ENCODE data around the gene AFTPH. TPM values are rescaled to one million over a fixed set of nuclear protein-coding genes. Genes with fewer than 3 reads are reported as not detected.

AFTPH gene
- total RNA-seq, 1 donor from 2014 or later = 22.2 TPM

DNA sequence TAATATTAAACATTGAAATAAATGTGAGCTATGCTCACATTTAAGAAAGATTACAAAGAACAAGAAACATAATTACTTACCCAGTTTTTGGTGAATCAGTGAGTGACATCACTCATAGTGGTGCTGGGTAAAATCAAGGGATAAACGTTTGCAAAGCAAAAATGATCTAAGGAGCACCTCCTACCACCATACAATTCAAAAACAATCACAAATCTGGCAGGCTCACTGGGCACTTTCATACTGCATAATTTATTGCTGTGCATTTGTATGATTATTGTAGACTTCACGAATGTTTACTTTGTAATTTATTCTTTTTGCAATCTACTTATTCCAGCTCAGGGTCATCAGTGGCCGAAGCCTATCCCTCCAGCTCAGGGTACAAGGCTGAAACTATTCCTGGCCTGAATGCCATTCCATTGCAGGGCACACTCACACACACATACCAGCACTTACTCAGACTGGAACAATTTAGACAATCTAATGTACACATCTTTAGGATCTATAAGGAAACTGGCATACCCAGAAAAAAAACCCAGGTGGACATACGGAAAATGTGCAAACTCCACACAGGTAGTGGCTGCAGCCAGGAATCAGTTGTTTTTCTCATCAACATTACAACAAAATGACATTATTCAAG, 34.4 kb downstream of the AFTPH start:
- DNase-seq (ENCODE audit: low spot score in 2 of 2, unreplicated experiment in 2 of 2) = no peak
- Mint-ChIP-seq H3K9me3 (no peaks in the 10 kb centered on the region), H3K27ac (no peak overlapping the region), H3K36me3 (peaks cover 6% of the 10 kb centered on the region), H3K4me1 (no peaks in the 10 kb centered on the region), H3K4me3 (no peak overlapping the region), H3K27me3 (ENCODE audit: low read depth) (no peaks in the 10 kb centered on the region)
- TF ChIP-seq, protein P1, sequence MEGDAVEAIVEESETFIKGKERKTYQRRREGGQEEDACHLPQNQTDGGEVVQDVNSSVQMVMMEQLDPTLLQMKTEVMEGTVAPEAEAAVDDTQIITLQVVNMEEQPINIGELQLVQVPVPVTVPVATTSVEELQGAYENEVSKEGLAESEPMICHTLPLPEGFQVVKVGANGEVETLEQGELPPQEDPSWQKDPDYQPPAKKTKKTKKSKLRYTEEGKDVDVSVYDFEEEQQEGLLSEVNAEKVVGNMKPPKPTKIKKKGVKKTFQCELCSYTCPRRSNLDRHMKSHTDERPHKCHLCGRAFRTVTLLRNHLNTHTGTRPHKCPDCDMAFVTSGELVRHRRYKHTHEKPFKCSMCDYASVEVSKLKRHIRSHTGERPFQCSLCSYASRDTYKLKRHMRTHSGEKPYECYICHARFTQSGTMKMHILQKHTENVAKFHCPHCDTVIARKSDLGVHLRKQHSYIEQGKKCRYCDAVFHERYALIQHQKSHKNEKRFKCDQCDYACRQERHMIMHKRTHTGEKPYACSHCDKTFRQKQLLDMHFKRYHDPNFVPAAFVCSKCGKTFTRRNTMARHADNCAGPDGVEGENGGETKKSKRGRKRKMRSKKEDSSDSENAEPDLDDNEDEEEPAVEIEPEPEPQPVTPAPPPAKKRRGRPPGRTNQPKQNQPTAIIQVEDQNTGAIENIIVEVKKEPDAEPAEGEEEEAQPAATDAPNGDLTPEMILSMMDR (IDR thresholded peaks at IDR 0.05; ENCODE audit: unreplicated experiment) = no peak

DNA sequence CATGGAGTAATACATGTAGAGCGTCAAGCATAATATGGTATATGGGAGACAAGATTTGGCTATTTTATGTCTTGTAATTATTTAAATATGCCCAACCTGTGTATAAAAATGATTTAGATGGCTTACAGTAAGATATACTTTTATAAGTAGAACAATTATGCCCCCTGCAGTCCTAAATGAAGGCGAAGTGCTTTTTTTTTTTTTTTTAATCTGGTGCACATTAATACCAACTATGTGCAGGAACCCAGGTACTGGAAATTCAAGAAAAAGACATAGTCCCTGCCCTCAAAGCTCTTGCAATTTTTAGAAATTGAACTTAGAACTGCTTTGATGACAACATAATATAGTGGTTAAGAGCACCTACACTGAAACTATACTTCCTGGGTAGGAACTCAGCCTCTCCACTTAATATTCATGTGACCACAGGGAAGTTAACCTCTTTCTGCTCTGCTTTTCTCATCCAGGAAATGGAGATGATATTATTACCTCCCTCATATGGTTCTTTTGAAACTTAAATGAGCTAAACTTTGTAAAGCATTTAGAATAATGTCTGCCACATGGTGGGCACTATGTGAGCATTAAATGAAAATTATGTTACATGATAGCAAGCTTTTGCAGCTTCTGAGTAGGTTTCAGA, 38.1 kb downstream of the AFTPH start:
- no peak for DNase-seq (ENCODE audit: low spot score in 2 of 2, unreplicated experiment in 2 of 2)
- H3K27me3 Mint-ChIP-seq (ENCODE audit: low read depth) = no peaks in the 10 kb centered on the region
- no peak overlapping the region for H3K27ac Mint-ChIP-seq
- H3K4me3 Mint-ChIP-seq = no peak overlapping the region
- H3K36me3 Mint-ChIP-seq = peaks cover 5% of the 10 kb centered on the region
- TF ChIP-seq, protein P1 (IDR thresholded peaks at IDR 0.05; ENCODE audit: unreplicated experiment) = no peak
- peaks cover 9% of the 10 kb centered on the region for H3K4me1 Mint-ChIP-seq
- no peaks in the 10 kb centered on the region for H3K9me3 Mint-ChIP-seq

DNA sequence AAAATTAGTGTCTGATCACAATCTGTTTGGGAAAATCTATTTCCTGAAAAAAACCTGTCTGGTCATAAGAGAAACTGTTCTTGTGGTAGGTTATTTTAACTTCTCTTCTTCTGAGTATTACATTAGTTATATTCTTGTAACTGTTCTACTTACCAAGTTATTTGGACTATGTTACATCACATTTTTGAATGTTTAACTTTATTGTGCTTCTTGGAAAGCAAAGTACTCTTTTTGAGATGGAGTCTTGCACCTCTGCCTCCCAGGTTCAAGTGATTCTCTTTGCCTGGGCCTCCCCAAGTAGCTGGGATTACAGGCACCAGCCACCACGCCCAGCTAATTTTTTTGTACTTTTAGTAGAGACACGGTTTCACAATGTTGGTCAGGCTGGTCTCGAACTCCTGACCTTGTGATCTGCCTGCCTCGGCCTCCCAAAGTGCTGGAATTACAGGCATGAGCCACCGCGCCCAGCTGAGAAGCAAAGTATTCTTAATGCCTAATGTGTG, 39.4 kb downstream of the AFTPH start:
- Mint-ChIP-seq H3K9me3 (no peaks in the 10 kb centered on the region), H3K4me1 (peaks cover 9% of the 10 kb centered on the region), H3K36me3 (peaks cover 5% of the 10 kb centered on the region), H3K4me3 (no peak overlapping the region), H3K27me3 (ENCODE audit: low read depth) (no peaks in the 10 kb centered on the region), H3K27ac (no peak overlapping the region)
- TF ChIP-seq, protein P1 (IDR thresholded peaks at IDR 0.05; ENCODE audit: unreplicated experiment) = no peak
- DNase-seq (ENCODE audit: low spot score in 2 of 2, unreplicated experiment in 2 of 2) = no peak

DNA sequence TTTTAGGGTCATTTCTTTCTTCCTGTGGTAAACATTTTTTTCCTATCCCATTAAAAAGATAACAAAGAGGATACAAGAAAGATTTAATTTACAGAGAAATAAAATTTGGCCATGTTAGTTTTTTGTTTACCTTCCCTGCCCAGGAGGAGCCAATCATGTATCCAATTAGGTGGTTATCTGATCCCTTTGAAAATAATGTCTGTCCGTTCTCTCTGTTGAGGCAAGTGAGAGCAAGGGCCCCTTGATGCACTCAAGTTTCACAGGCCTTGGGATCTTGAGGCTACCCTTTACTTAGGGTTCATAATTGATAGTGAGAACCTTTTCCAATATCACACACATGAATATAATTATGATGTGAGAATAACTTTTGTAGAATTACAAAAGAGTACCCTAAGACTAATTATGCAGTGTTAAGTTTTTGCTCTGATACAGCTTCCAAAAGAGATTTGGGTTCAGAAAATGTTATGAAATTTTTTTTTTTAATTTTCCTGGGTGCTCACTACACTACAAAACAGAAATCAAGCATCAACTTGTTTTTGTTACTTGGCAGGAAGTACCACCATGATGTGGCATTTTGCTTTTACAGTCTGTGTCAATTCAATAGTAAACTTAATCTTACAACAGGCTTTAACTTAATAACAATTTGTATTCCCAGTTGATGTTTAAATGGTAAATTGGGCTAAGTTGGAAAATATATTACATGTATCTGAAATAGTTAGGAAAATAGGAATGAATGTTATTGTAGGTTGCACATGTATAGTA, 42.0 kb downstream of the AFTPH start:
- TF ChIP-seq, protein P1 (IDR thresholded peaks at IDR 0.05; ENCODE audit: unreplicated experiment) = no peak
- Mint-ChIP-seq H3K36me3 (peaks cover 4% of the 10 kb centered on the region), H3K4me1 (peaks cover 9% of the 10 kb centered on the region), H3K27ac (no peak overlapping the region), H3K27me3 (ENCODE audit: low read depth) (no peaks in the 10 kb centered on the region), H3K4me3 (no peak overlapping the region), H3K9me3 (no peaks in the 10 kb centered on the region)
- no peak for DNase-seq (ENCODE audit: low spot score in 2 of 2, unreplicated experiment in 2 of 2)

DNA sequence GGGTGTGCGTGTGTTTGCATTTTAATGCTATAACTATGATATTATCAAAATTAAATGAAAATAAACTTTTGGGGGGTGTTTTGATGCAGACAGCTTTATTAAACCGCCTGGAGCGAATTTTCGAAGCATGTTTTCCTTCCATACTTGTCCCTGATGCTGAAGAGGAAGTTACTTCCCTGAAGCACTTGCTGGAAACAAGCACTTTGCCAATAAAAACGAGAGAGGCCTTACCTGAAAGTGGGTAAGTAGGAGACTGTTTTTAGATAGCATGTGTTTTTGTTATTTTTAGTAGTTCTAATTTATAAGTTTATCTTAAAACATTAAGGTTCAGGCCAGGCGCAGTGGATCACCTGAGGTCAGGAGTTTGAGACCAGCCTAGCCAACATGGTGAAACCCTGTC, 43.3 kb downstream of the AFTPH start:
- Mint-ChIP-seq H3K4me1 (peaks cover 9% of the 10 kb centered on the region), H3K27me3 (ENCODE audit: low read depth) (no peaks in the 10 kb centered on the region), H3K4me3 (no peak overlapping the region), H3K27ac (no peak overlapping the region), H3K36me3 (peaks cover 10% of the 10 kb centered on the region), H3K9me3 (no peaks in the 10 kb centered on the region)
- TF ChIP-seq, protein P1 (IDR thresholded peaks at IDR 0.05; ENCODE audit: unreplicated experiment) = no peak
- no peak for DNase-seq (ENCODE audit: low spot score in 2 of 2, unreplicated experiment in 2 of 2)

Measured in mesothelial cell of epicardium (in vitro differentiated cells).